ENCODE measurements around the gene HS3ST2. TPM values are rescaled to one million over a fixed set of nuclear protein-coding genes. Genes with fewer than 3 reads are reported as not detected.

The HS3ST2 gene
- total and polyA plus RNA-seq, 2 of the 8 experiments (the other 6 are each of a cell fraction or from before 2014, with no cell fraction given): 1.7 to 3.7 TPM

- Histone ChIP-seq H3K14ac (ENCODE audit: insufficient read length) (no peak overlapping the region), H3K4me1 (replicated peaks in 1 of 4; ENCODE audit: control insufficient read depth in 3 of 4, insufficient read depth in 4 of 4, low read length in 3 of 4) (peaks cover 0 to 2% (median under 1%) of the 10 kb centered on the region in 4 experiments; a peak in 3 of 7 replicates), H3K56ac (replicated peaks; ENCODE audit: insufficient read length, low read depth, low read length) (no peak overlapping the region), H2BK5ac (ENCODE audit: low read depth, low read length) (no peak overlapping the region), H3K36me3 (ENCODE audit: control insufficient read depth in 2 of 4, insufficient read depth in 4 of 4, low read length in 3 of 4) (no peaks in the 10 kb centered on the region), H2AK5ac (ENCODE audit: low read depth, low read length) (no peak overlapping the region), H3K9me3 (ENCODE audit: insufficient read depth in 2 of 2, low read depth in 1 of 2, low read length in 1 of 2) (no peaks in the 10 kb centered on the region), H3K18ac (ENCODE audit: extremely low read depth, low read length) (no peak overlapping the region), H3K4me2 (ENCODE audit: insufficient read depth in 1 of 2, low read depth in 2 of 2, low read length in 2 of 2) (no peak overlapping the region), H3K27ac (ENCODE audit: low read depth, low read length) (no peak overlapping the region), H4K91ac (replicated peaks; ENCODE audit: insufficient read length, low read length) (no peak overlapping the region), H3K4ac (replicated peaks; ENCODE audit: insufficient read length, low read depth, low read length) (no peak overlapping the region), H3K79me2 (ENCODE audit: control insufficient read depth in 1 of 2, insufficient read depth in 2 of 2, low read length in 2 of 2) (no peaks in the 10 kb centered on the region), H2BK120ac (replicated peaks; ENCODE audit: low read depth, low read length) (no peak overlapping the region), H4K8ac (ENCODE audit: extremely low read depth, insufficient read depth, low read length) (no peak overlapping the region), H4K20me1 (replicated peaks in 1 of 2; ENCODE audit: control insufficient read depth in 1 of 2, insufficient read depth in 2 of 2, low read length in 2 of 2) (no peaks in the 10 kb centered on the region), H3K23me2 (ENCODE audit: low read depth, low read length) (no peaks in the 10 kb centered on the region), H3K79me1 (ENCODE audit: low read depth, low read length) (no peaks in the 10 kb centered on the region), H2BK20ac (ENCODE audit: low read length) (no peak overlapping the region), H2BK15ac (ENCODE audit: low read length) (no peak overlapping the region), H3K23ac (ENCODE audit: insufficient read length) (no peak overlapping the region), H4K5ac (ENCODE audit: insufficient read length, low read depth, low read length) (no peak overlapping the region), H2BK12ac (ENCODE audit: low read depth, low read length) (no peak overlapping the region), H2AFZ (ENCODE audit: low read length) (no peak overlapping the region), H3K9ac (replicated peaks in 1 of 4; ENCODE audit: extremely low read depth in 1 of 4, low read depth in 3 of 4, low read length in 3 of 4) (no peak overlapping the region), H3K4me3 (ENCODE audit: extremely low read depth in 1 of 4, insufficient read depth in 2 of 4, low read depth in 3 of 4, low read length in 4 of 4) (no peak overlapping the region), H3K27me3 (replicated peaks in 1 of 4; ENCODE audit: control insufficient read depth in 3 of 4, extremely low read depth in 1 of 4, insufficient read depth in 3 of 4, low read length in 3 of 4) (no peaks in the 10 kb centered on the region)
- FAIRE-seq (no peak), DNase-seq (ENCODE audit: low read depth in 1 of 2, low spot score in 2 of 2) (no peak)
- ChIA-PET CTCF (ENCODE audit: partially characterized antibody) (interaction anchor here (0.6 to 2.2 kb wide), 6 partner anchors 9 to 530 kb away, joined by 3 to 9 read pairs (median 4); no protein-coding TSS in a partner anchor), POLR2A (ENCODE audit: partially characterized antibody) (no interaction called here)
- WGBS, 2 experiments (ENCODE audit: extremely low coverage in 1 of 2, insufficient coverage in 1 of 2, insufficient read length in 1 of 2, insufficient replicate concordance in 2 of 2, low coverage in 1 of 2, low lambda C conversion rate in 2 of 2, missing lambda C conversion rate in 1 of 2): 75% methylated on average over 2 of the region's 2 CpGs; no CpG with 5 or more reads in 1 of the 2 experiments
- TF ChIP-seq EGR1 (IDR thresholded peaks at IDR 0.05; ENCODE audit: borderline replicate concordance, low read depth, low read length) (no peak), JUN (IDR thresholded peaks at IDR 0.05; ENCODE audit: low read depth, low read length) (no peak), SP2 (IDR thresholded peaks at IDR 0.05; ENCODE audit: low read length) (no peak), TAF7 (optimal IDR thresholded peaks at IDR 0.05; ENCODE audit: borderline replicate concordance, low read depth, low read length) (no peak), SRF (IDR thresholded peaks at IDR 0.05; ENCODE audit: low read depth, low read length) (no peak), CHD1 (IDR thresholded peaks at IDR 0.05; ENCODE audit: low read depth, low read length) (no peak), EZH2 (IDR thresholded peaks at IDR 0.05; ENCODE audit: low read depth, low read length, severe bottlenecking) (no peak), CBX8 (IDR thresholded peaks at IDR 0.05; ENCODE audit: borderline replicate concordance, low read depth, low read length) (no peak), SUZ12 (IDR thresholded peaks at IDR 0.05; ENCODE audit: low read length) (no peak), ASH2L (IDR thresholded peaks at IDR 0.05; ENCODE audit: low read length) (no peak), RNF2 (IDR thresholded peaks at IDR 0.05; ENCODE audit: borderline replicate concordance, low read depth, low read length, missing control alignments, poor library complexity, severe bottlenecking) (no peak), RAD21 (IDR thresholded peaks at IDR 0.05 in 1 of 2, conservative IDR thresholded peaks at IDR 0.05 in 1 of 2; ENCODE audit: low read depth in 2 of 2, low read length in 2 of 2) (no peak), POLR2AphosphoS5 (IDR thresholded peaks at IDR 0.05; ENCODE audit: low read depth, low read length) (no peak)
Observed at GRCh38 chr16:22903716-22904115, 89.8 kb downstream of the HS3ST2 start.
